Measurements from ENCODE around the gene SYNE4.

SYNE4 gene

DNA sequence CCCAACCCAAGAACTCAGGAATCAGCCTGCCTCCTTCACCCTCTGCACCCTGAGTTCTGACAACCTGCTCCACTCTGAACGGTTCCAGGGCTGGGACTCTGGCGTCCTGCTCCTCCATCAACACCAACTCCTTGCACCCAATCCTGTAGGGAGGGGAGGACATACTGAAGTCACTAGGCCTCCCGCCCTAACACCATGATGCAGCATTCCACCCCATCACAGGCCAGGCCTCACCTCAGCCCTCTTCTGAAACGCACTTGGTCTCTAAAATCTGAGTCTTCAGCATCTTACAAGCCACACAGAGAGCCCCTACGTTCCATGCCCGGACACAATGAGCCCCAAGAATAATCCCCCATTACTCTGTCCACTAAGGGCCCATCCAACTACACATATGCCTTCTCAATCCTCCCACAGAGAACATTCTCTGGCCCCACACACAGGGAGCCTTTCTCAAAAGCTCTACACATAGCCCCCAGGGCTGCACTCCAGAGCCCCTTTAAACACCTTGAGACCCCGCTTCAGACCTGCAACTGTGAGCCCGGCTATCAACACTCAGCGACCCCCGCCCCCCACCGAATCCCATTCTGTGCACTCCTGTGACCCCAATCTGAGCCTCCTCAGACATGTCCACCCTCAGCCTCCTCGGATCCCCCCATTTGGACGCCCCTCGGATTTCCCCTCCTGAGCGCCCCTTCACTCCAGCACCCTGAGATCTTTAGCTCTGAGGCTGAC, 4.8 kb upstream of the SYNE4 start (continued):
- TF ChIP-seq ZNF214 (tag by site-specific recombination; IDR thresholded peaks at IDR 0.05; ENCODE audit: borderline replicate concordance), result no peak
- TF ChIP-seq ZSCAN16 (tag by site-specific recombination; IDR thresholded peaks at IDR 0.05), result peak; percentile 36; the same call in 1 of the 2 replicates
- peak; percentile 29; the same call in 1 of the 2 replicates for TF ChIP-seq ZBTB8A (tag by site-specific recombination; IDR thresholded peaks at IDR 0.05)
- TF ChIP-seq ZNF610 (tag by site-specific recombination; IDR thresholded peaks at IDR 0.05; ENCODE audit: borderline replicate concordance), result peak; percentile 70; the same call in 1 of the 2 replicates
- TF ChIP-seq, protein P1, sequence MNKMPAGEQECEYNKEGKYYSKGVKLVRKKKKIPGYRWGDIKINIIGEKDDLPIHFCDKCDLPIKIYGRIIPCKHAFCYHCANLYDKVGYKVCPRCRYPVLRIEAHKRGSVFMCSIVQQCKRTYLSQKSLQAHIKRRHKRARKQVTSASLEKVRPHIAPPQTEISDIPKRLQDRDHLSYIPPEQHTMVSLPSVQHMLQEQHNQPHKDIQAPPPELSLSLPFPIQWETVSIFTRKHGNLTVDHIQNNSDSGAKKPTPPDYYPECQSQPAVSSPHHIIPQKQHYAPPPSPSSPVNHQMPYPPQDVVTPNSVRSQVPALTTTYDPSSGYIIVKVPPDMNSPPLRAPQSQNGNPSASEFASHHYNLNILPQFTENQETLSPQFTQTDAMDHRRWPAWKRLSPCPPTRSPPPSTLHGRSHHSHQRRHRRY (tag by site-specific recombination; IDR thresholded peaks at IDR 0.05), result no peak
- peak; percentile 28; the same call in 1 of the 2 replicates for TF ChIP-seq ZNF660 (tag by site-specific recombination; IDR thresholded peaks at IDR 0.05)

DNA sequence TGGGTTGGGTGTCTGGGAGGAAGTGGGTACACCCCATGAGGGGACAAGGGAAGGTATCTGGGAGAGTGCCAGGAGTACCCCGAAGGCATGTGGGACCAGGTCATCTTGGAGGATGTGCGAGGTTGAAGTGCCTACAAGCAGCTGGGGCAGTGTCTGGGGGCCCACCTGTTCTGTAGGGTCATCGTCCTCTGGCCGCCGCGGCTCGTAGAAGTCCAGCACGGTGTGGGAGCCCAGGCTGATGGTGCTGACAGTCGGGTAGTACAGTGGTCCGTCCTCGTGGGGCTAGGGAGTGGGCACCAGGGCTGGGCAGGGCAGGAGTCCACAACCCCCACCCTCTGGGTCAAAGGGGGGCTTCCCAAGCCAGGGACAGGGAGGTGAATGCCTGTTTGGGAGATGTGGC, 1.8 kb upstream of the SYNE4 start:
- Histone ChIP-seq H3K27ac (ENCODE audit: extremely low read depth, low read depth, low read length) (no peak overlapping the region), H3K4me3 (ENCODE audit: low read depth, low read length) (no peak overlapping the region), H3K4me1 (ENCODE audit: control insufficient read depth, insufficient read depth, low read length) (peaks cover 21% of the 10 kb centered on the region), H3K36me3 (ENCODE audit: control insufficient read depth in 2 of 2, insufficient read depth in 1 of 2, low read length in 2 of 2) (peaks cover 7 to 23% of the 10 kb centered on the region in 2 experiments; a peak in 2 of 3 replicates), H3K9me3 (ENCODE audit: control insufficient read depth, insufficient read depth, low read depth, low read length) (no peaks in the 10 kb centered on the region)
- ChIA-PET CTCF (no interaction called here), POLR2A (interaction anchor here (1.6 to 2.3 kb wide), 2 partner anchors 10 to 43 kb away, joined by 4 to 12 read pairs; partner anchors contain the start of gene THAP8)
- TF ChIP-seq ZNF768 (tag by site-specific recombination; IDR thresholded peaks at IDR 0.05) (no peak), ZNF354C (tag by site-specific recombination; IDR thresholded peaks at IDR 0.05; ENCODE audit: borderline replicate concordance, low read depth) (no peak), ZIC2 (tag by site-specific recombination; IDR thresholded peaks at IDR 0.05) (no peak), REST (tag by site-specific recombination; IDR thresholded peaks at IDR 0.05) (no peak), KLF17 (tag by site-specific recombination; IDR thresholded peaks at IDR 0.05) (no peak)

- H3K4me1 ChIP-seq (ENCODE audit: control insufficient read depth, insufficient read depth, low read length), result peaks cover 15% of the 10 kb centered on the region
- CTCF ChIA-PET, result interaction anchor here (0.8 kb wide), 1 partner anchor 183 kb away, joined by 3 read pairs; no protein-coding TSS in a partner anchor
- POLR2A ChIA-PET, result interaction anchor here (1.2 to 2.3 kb wide), 4 partner anchors 11 to 44 kb away, joined by 3 to 12 read pairs (median 4); partner anchors contain the start of gene THAP8
- peak overlapping the region; percentile 38; the same call in 1 of the 2 replicates for H3K27ac ChIP-seq (ENCODE audit: extremely low read depth, low read depth, low read length)
- peaks cover 7 to 27% of the 10 kb centered on the region in 2 experiments; a peak in 2 of 3 replicates for H3K36me3 ChIP-seq (ENCODE audit: control insufficient read depth in 2 of 2, insufficient read depth in 1 of 2, low read length in 2 of 2)
- no peak overlapping the region for H3K4me3 ChIP-seq (ENCODE audit: low read depth, low read length)
- no peaks in the 10 kb centered on the region for H3K9me3 ChIP-seq (ENCODE audit: control insufficient read depth, insufficient read depth, low read depth, low read length)
- TF ChIP-seq ZNF426 (tag by site-specific recombination; IDR thresholded peaks at IDR 0.05) (no peak), ZBTB17 (tag by site-specific recombination; IDR thresholded peaks at IDR 0.05) (no peak), ZNF391 (tag by site-specific recombination; IDR thresholded peaks at IDR 0.05; ENCODE audit: borderline replicate concordance, low read depth) (no peak), ZNF16 (tag by site-specific recombination; IDR thresholded peaks at IDR 0.05; ENCODE audit: low read depth) (no peak), GLIS2 (tag by site-specific recombination; IDR thresholded peaks at IDR 0.05) (peak; percentile 40; the same call in 1 of the 2 replicates), ZNF529 (tag by site-specific recombination; IDR thresholded peaks at IDR 0.05; ENCODE audit: insufficient replicate concordance) (no peak), MEIS1 (CRISPR knock-in tag; IDR thresholded peaks at IDR 0.05; ENCODE audit: borderline replicate concordance) (no peak), ZNF169 (tag by site-specific recombination; IDR thresholded peaks at IDR 0.05) (no peak), ZNF354C (tag by site-specific recombination; IDR thresholded peaks at IDR 0.05; ENCODE audit: borderline replicate concordance, low read depth) (no peak), ZNF777 (tag by site-specific recombination; IDR thresholded peaks at IDR 0.05; ENCODE audit: borderline replicate concordance) (no peak), ZNF221 (tag by site-specific recombination; IDR thresholded peaks at IDR 0.05; ENCODE audit: borderline replicate concordance) (no peak), ZNF174 (tag by site-specific recombination; IDR thresholded peaks at IDR 0.05) (no peak), SP2 (tag by site-specific recombination; IDR thresholded peaks at IDR 0.05) (peak; percentile 37)
- TF ChIP-seq, protein P2, sequence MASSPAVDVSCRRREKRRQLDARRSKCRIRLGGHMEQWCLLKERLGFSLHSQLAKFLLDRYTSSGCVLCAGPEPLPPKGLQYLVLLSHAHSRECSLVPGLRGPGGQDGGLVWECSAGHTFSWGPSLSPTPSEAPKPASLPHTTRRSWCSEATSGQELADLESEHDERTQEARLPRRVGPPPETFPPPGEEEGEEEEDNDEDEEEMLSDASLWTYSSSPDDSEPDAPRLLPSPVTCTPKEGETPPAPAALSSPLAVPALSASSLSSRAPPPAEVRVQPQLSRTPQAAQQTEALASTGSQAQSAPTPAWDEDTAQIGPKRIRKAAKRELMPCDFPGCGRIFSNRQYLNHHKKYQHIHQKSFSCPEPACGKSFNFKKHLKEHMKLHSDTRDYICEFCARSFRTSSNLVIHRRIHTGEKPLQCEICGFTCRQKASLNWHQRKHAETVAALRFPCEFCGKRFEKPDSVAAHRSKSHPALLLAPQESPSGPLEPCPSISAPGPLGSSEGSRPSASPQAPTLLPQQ (tag by site-specific recombination; IDR thresholded peaks at IDR 0.05), result no peak
Observed at GRCh38 chr19:36009633-36010379, 1.2 kb upstream of the SYNE4 start.

Measured in HEK293 (cell line).